Stomach (tissue), 9 donors: Measurements from ENCODE around the gene LMCD1. TPM values are rescaled to one million over a fixed set of nuclear protein-coding genes. Genes with fewer than 3 reads are reported as not detected.

Experiments
- DNase-seq, 2 donors: peaks; one replicate each; pipeline versions ENCODE4 v3.0.0 to v3.0.0-alpha.2; 2013 to 2019
- H3K27ac ChIP-seq, 5 donors: fragments of 200-600 bp in 4 of 5; sonication (generic) in 4 of 5; one replicate each; pipeline ENCODE4 v1.5.1; 2013 to 2019; ENCODE audit warnings: mild to moderate bottlenecking in 1 of 5, moderate library complexity in 1 of 5
- H3K27me3 ChIP-seq, 3 donors: fragments of 200-600 bp; sonication (generic); one replicate each; pipeline ENCODE4 v1.5.1; 2017 to 2019; ENCODE audit warnings: mixed run types in 1 of 3
- H3K36me3 ChIP-seq, 4 donors: fragments of 200-600 bp; sonication (generic); 1 replicate in 3 of 4; 2 replicates in 1 of 4; pipeline ENCODE4 v1.5.1; 2016 to 2019
- H3K4me1 ChIP-seq, 4 donors: fragments of 200-600 bp; sonication (generic); one replicate each; pipeline ENCODE4 v1.5.1; 2016 to 2019
- H3K4me3 ChIP-seq, 4 donors: fragments of 200-600 bp; sonication (generic) in 3 of 4; one replicate each; pipeline ENCODE4 v1.5.1; 2016 to 2019; ENCODE audit warnings: mild to moderate bottlenecking in 1 of 4
- H3K9me3 ChIP-seq, 4 donors: fragments of 200-600 bp; sonication (generic); one replicate each; pipeline ENCODE4 v1.5.1; 2016 to 2019
- CTCF ChIP-seq, 7 experiments: fragments of 450-650 bp in 4 of 7; fragments of 200-600 bp in 3 of 7; sonication (generic) in 3 of 7; IDR thresholded peaks; one replicate each; pipeline ENCODE4 v1.5.1; 2016 to 2019; ENCODE audit warnings: antibody characterized with exemption in 7 of 7, control low read depth in 2 of 7, mild to moderate bottlenecking in 1 of 7
- EP300 ChIP-seq: sonication (generic); formaldehyde crosslinking; IDR thresholded peaks from one replicate; pipeline ENCODE4 v1.6.1; 2017; ENCODE audit warnings: antibody characterized with exemption
- POLR2A ChIP-seq, 4 donors: fragments of 450-650 bp; IDR thresholded peaks; one replicate each; pipeline ENCODE4 v1.6.1; 2016; ENCODE audit warnings: antibody characterized with exemption in 4 of 4, control low read depth in 2 of 4, mild to moderate bottlenecking in 1 of 4, moderate library complexity in 1 of 4
- POLR2AphosphoS5 ChIP-seq, 3 donors: sonication (generic); formaldehyde crosslinking; IDR thresholded peaks; one replicate each; pipeline ENCODE4 v1.6.1; 2016; ENCODE audit warnings: antibody characterized with exemption in 3 of 3
- WGBS, 5 donors: extraction: QIAGEN DNeasy Blood & Tissue Kit in 3 of 5; methylation state at CpG; one replicate each; pipeline versions ENCODE4 v1.1.5 to v1.1.7; 2013 to 2018; 5-methylcytosine and 5-hydroxymethylcytosine counted together
- intact Hi-C: fragments of 100-400 bp; cut with DNase I; formaldehyde crosslinking; loops from one replicate; pipeline ENCODE4 v1.15.1; 2023; ENCODE audit warnings: low total_unique reads
- polyA plus RNA-seq, 3 donors: library from polyadenylated mRNA; stranded (reverse); fragments of 200-250 nt; gene quantifications; one replicate each; pipeline ENCODE4 v1.2.3, GENCODE V29; 2013
- total RNA-seq, 5 donors: library from RNA; depleted of rRNA; stranded (reverse); fragments of >200 nt; gene quantifications; one replicate each; pipeline versions ENCODE4 v1.1.0 to v1.2.3, GENCODE V29; 2014 to 2016
- donor health status: healthy with polysubstance abuse.
- donor health status: Bipolar disorder and iron deficiency.
- donor health status: healthy.

LMCD1 gene
- total and polyA plus RNA-seq, 8 donors, result 0.58 to 60.2 (median 23.7) TPM

DNA sequence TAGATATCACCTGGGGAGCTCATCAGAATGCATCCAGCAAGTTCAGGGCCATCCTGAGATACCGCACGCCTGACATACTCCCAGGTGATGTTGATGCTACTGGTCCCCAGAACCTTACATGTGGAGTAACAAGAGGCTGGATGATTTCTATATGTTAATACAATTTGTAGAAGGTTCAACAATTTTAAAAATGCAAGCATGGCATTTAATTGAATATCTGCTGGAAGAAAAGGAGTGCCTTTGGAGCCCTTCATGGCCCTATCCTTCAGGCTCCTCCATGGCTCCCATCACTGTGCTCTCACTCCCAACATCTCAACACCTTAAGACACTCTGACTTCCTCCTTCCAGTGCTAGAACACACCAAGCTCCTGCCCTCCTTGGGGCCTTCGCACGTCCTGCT lies 36.6 kb downstream of the LMCD1 start:
- H3K9me3 ChIP-seq, result no peaks in the 10 kb centered on the region
- WGBS, 5 donors, result 93 to 97% (median 95%) methylated on average over 4 of the region's 4 CpGs
- peaks cover 0 to 4% (median 1%) of the 10 kb centered on the region in 4 donors for H3K4me1 ChIP-seq
- H3K27me3 ChIP-seq, result no peaks in the 10 kb centered on the region
- TF ChIP-seq CTCF (IDR thresholded peaks at IDR 0.05), result no peak
- TF ChIP-seq POLR2AphosphoS5 (IDR thresholded peaks at IDR 0.05), result no peak
- no peak for TF ChIP-seq EP300
- TF ChIP-seq POLR2A (IDR thresholded peaks at IDR 0.05), result no peak
- DNase-seq, result no peak
- peaks cover 13 to 59% (median 46%) of the 10 kb centered on the region in 4 donors for H3K36me3 ChIP-seq
- intact Hi-C loops, result no loop called here
- no peak overlapping the region for H3K27ac ChIP-seq
- H3K4me3 ChIP-seq, result no peak overlapping the region

GRCh38 chr3:8538913-8539312 lies 37.3 kb downstream of the LMCD1 start:
- intact Hi-C loops, result no loop called here
- peaks cover 13 to 66% (median 44%) of the 10 kb centered on the region in 4 donors for H3K36me3 ChIP-seq
- no peaks in the 10 kb centered on the region for H3K27me3 ChIP-seq
- TF ChIP-seq POLR2A (IDR thresholded peaks at IDR 0.05) (no peak), POLR2AphosphoS5 (IDR thresholded peaks at IDR 0.05) (no peak), CTCF (IDR thresholded peaks at IDR 0.05) (no peak)
- H3K4me3 ChIP-seq, result no peak overlapping the region
- peaks cover 0 to 4% (median 0%) of the 10 kb centered on the region in 4 donors for H3K4me1 ChIP-seq
- no peaks in the 10 kb centered on the region for H3K9me3 ChIP-seq
- DNase-seq, result no peak
- 81 to 89% (median 87%) methylated on average over 3 of the region's 3 CpGs for WGBS, 5 donors
- peak overlapping the region in 1 of 5 donors; percentile 5 for H3K27ac ChIP-seq

GRCh38 chr3:8539419-8539818 lies 37.8 kb downstream of the LMCD1 start:
- 67 to 81% (median 72%) methylated on average over 7 of the region's 7 CpGs for WGBS, 5 donors
- no peak for DNase-seq
- Histone ChIP-seq H3K36me3 (peaks cover 13 to 71% (median 42%) of the 10 kb centered on the region in 4 donors), H3K27ac (peak overlapping the region in 1 of 5 donors; percentile 5), H3K27me3 (no peaks in the 10 kb centered on the region), H3K4me3 (no peak overlapping the region), H3K4me1 (peaks cover 0 to 4% (median 0%) of the 10 kb centered on the region in 4 donors), H3K9me3 (no peaks in the 10 kb centered on the region)
- intact Hi-C loops, result no loop called here
- no peak for TF ChIP-seq POLR2AphosphoS5 (IDR thresholded peaks at IDR 0.05)

- DNase-seq, result no peak
- intact Hi-C loops, result no loop called here
- Histone ChIP-seq H3K4me3 (no peak overlapping the region), H3K36me3 (peaks cover 13 to 73% (median 45%) of the 10 kb centered on the region in 4 donors), H3K9me3 (no peaks in the 10 kb centered on the region), H3K27me3 (no peaks in the 10 kb centered on the region), H3K4me1 (no peaks in the 10 kb centered on the region), H3K27ac (peak overlapping the region in 1 of 5 donors; percentile 14)
- WGBS, 5 donors, result 72 to 87% (median 80%) methylated on average over 6 of the region's 6 CpGs
- TF ChIP-seq POLR2AphosphoS5 (IDR thresholded peaks at IDR 0.05) (peak in 1 of 3 donors; percentile 4), POLR2A (IDR thresholded peaks at IDR 0.05) (no peak), CTCF (IDR thresholded peaks at IDR 0.05) (no peak), EP300 (no peak)
Observed at GRCh38 chr3:8540456-8540855, 38.8 kb downstream of the LMCD1 start.

GRCh38 chr3:8541486-8541885 lies 39.9 kb downstream of the LMCD1 start:
- TF ChIP-seq CTCF (IDR thresholded peaks at IDR 0.05), result no peak
- TF ChIP-seq POLR2AphosphoS5 (IDR thresholded peaks at IDR 0.05), result no peak
- no peak for TF ChIP-seq EP300
- no peak for TF ChIP-seq POLR2A (IDR thresholded peaks at IDR 0.05)
- 85 to 90% (median 87%) methylated on average over 9 of the region's 9 CpGs for WGBS, 5 donors
- Histone ChIP-seq H3K27me3 (no peaks in the 10 kb centered on the region), H3K27ac (peak overlapping the region in 1 of 5 donors; percentile 14), H3K4me3 (no peak overlapping the region), H3K9me3 (no peaks in the 10 kb centered on the region), H3K4me1 (no peaks in the 10 kb centered on the region), H3K36me3 (peaks cover 13 to 81% (median 45%) of the 10 kb centered on the region in 4 donors)
- DNase-seq, result no peak
- intact Hi-C loops, result no loop called here
